Esophagus (tissue), 2 donors: ENCODE results near the gene PTOV1. TPM values are rescaled to one million over a fixed set of nuclear protein-coding genes. Genes with fewer than 3 reads are reported as not detected.

ENCODE experiments used
- H3K27ac ChIP-seq, 2 donors: one replicate each; pipeline ENCODE4 v1.5.1; 2013; ENCODE audit warnings: low read depth in 2 of 2, mild to moderate bottlenecking in 2 of 2, inconsistent platforms in 1 of 2, low read length in 1 of 2, moderate library complexity in 1 of 2
- H3K27me3 ChIP-seq, 2 donors: one replicate each; pipeline ENCODE4 v1.6.1; 2013; ENCODE audit warnings: low read length in 2 of 2, control low read depth in 1 of 2, mild to moderate bottlenecking in 1 of 2; ENCODE audit not compliant: insufficient read depth in 2 of 2, control insufficient read depth in 1 of 2
- H3K36me3 ChIP-seq, 2 donors: one replicate each; pipeline ENCODE4 v1.6.1; 2013; ENCODE audit warnings: low read length in 1 of 2; ENCODE audit not compliant: control insufficient read depth in 2 of 2, insufficient read depth in 2 of 2
- H3K4me1 ChIP-seq, 2 donors: one replicate each; pipeline ENCODE4 v1.6.1; 2013; ENCODE audit warnings: low read length in 1 of 2; ENCODE audit not compliant: control insufficient read depth in 2 of 2, insufficient read depth in 2 of 2
- H3K4me3 ChIP-seq, 2 donors: one replicate each; pipeline ENCODE4 v1.5.1; 2013; ENCODE audit warnings: low read length in 2 of 2, mild to moderate bottlenecking in 2 of 2, low read depth in 1 of 2, moderate library complexity in 1 of 2
- H3K9me3 ChIP-seq, 2 donors: one replicate each; pipeline ENCODE4 v1.6.1; 2013; ENCODE audit warnings: mild to moderate bottlenecking in 2 of 2, low read depth in 1 of 2, low read length in 1 of 2, moderate library complexity in 1 of 2; ENCODE audit not compliant: control insufficient read depth in 2 of 2, insufficient read depth in 1 of 2
- WGBS, 2 donors: extraction: QIAGEN DNeasy Blood & Tissue Kit; methylation state at CpG; one replicate each; pipeline ENCODE4 v1.1.7; 2013; 5-methylcytosine and 5-hydroxymethylcytosine counted together
- polyA plus RNA-seq, 2 donors: library from polyadenylated mRNA; stranded (reverse); fragments of 200-250 nt; gene quantifications; one replicate each; pipeline ENCODE4 v1.2.3, GENCODE V29; 2013
- donor health status: healthy with polysubstance abuse.
- donor health status: Bipolar disorder and iron deficiency.

PTOV1 gene
- polyA plus RNA-seq, 2 donors, result 59.1 to 92.8 TPM

GRCh38 chr19:49882643-49883042, 31.7 kb downstream of the PTOV1 start:
- Histone ChIP-seq H3K4me1 (peaks cover 0 to 2% of the 10 kb centered on the region in 2 donors), H3K9me3 (no peaks in the 10 kb centered on the region), H3K27ac (no peak overlapping the region), H3K36me3 (peaks cover 30 to 59% of the 10 kb centered on the region in 2 donors), H3K4me3 (no peak overlapping the region), H3K27me3 (no peaks in the 10 kb centered on the region)
- 97 to 98% methylated on average over 14 of the region's 14 CpGs for WGBS, 2 donors

- peaks cover 30 to 61% of the 10 kb centered on the region in 2 donors for H3K36me3 ChIP-seq
- H3K27me3 ChIP-seq, result no peaks in the 10 kb centered on the region
- no peak overlapping the region for H3K27ac ChIP-seq
- H3K4me3 ChIP-seq, result no peak overlapping the region
- no peaks in the 10 kb centered on the region for H3K9me3 ChIP-seq
- 97% methylated on average over 5 of the region's 5 CpGs for WGBS, 2 donors
- H3K4me1 ChIP-seq, result peaks cover 0 to 2% of the 10 kb centered on the region in 2 donors
Measured at GRCh38 chr19:49883094-49883493, 32.1 kb downstream of the PTOV1 start.

- H3K4me3 ChIP-seq, result no peak overlapping the region
- no peaks in the 10 kb centered on the region for H3K27me3 ChIP-seq
- no peaks in the 10 kb centered on the region for H3K9me3 ChIP-seq
- H3K27ac ChIP-seq, result no peak overlapping the region
- no peaks in the 10 kb centered on the region for H3K4me1 ChIP-seq
- 91 to 94% methylated on average over 16 to 18 of the region's 18 CpGs for WGBS, 2 donors
- peaks cover 30 to 61% of the 10 kb centered on the region in 2 donors for H3K36me3 ChIP-seq
Measured at GRCh38 chr19:49884109-49884508, 33.1 kb downstream of the PTOV1 start.

- WGBS, 2 donors, result 77 to 92% methylated on average over 3 of the region's 3 CpGs
- H3K36me3 ChIP-seq, result peaks cover 30 to 61% of the 10 kb centered on the region in 2 donors
Measured at GRCh38 chr19:49884760-49885159, 33.8 kb downstream of the PTOV1 start.

GRCh38 chr19:49887037-49887664, 36.2 kb downstream of the PTOV1 start:
- Histone ChIP-seq H3K4me3 (no peak overlapping the region), H3K27me3 (no peaks in the 10 kb centered on the region), H3K9me3 (no peaks in the 10 kb centered on the region), H3K27ac (no peak overlapping the region), H3K36me3 (peaks cover 25 to 41% of the 10 kb centered on the region in 2 donors), H3K4me1 (peaks cover 0 to 6% of the 10 kb centered on the region in 2 donors)
- WGBS, 2 donors, result 66 to 73% methylated on average over 23 of the region's 23 CpGs

More at GRCh38 chr19:49884760-49885159, 33.8 kb downstream of the PTOV1 start:
- Histone ChIP-seq H3K27ac (no peak overlapping the region), H3K4me1 (peaks cover 0 to under 1% of the 10 kb centered on the region in 2 donors), H3K27me3 (no peaks in the 10 kb centered on the region), H3K9me3 (no peaks in the 10 kb centered on the region), H3K4me3 (no peak overlapping the region)

- Histone ChIP-seq H3K4me1 (peaks cover 0 to 6% of the 10 kb centered on the region in 2 donors), H3K27ac (no peak overlapping the region), H3K4me3 (no peak overlapping the region), H3K36me3 (peaks cover 18 to 34% of the 10 kb centered on the region in 2 donors), H3K27me3 (no peaks in the 10 kb centered on the region), H3K9me3 (no peaks in the 10 kb centered on the region)
- 65 to 88% methylated on average over 45 to 54 of the region's 54 CpGs for WGBS, 2 donors
Measured at GRCh38 chr19:49887665-49888509, 36.9 kb downstream of the PTOV1 start.

- H3K27ac ChIP-seq, result no peak overlapping the region
- 56 to 89% methylated on average over 18 of the region's 18 CpGs for WGBS, 2 donors
Measured at GRCh38 chr19:49888510-49888824, 37.5 kb downstream of the PTOV1 start.

GRCh38 chr19:49889038-49889686, 38.2 kb downstream of the PTOV1 start:
- peaks cover 0 to 6% of the 10 kb centered on the region in 2 donors for H3K4me1 ChIP-seq
- H3K27ac ChIP-seq, result no peak overlapping the region
- H3K9me3 ChIP-seq, result no peaks in the 10 kb centered on the region
- no peak overlapping the region for H3K4me3 ChIP-seq
- H3K36me3 ChIP-seq, result peaks cover 6 to 21% of the 10 kb centered on the region in 2 donors
- no peaks in the 10 kb centered on the region for H3K27me3 ChIP-seq
- 92 to 93% methylated on average over 23 of the region's 23 CpGs for WGBS, 2 donors

More at GRCh38 chr19:49888510-49888824, 37.5 kb downstream of the PTOV1 start:
- H3K9me3 ChIP-seq, result no peaks in the 10 kb centered on the region
- H3K27me3 ChIP-seq, result no peaks in the 10 kb centered on the region
- H3K4me3 ChIP-seq, result no peak overlapping the region
- H3K36me3 ChIP-seq, result peaks cover 13 to 28% of the 10 kb centered on the region in 2 donors
- peaks cover 0 to 6% of the 10 kb centered on the region in 2 donors for H3K4me1 ChIP-seq

- 22 to 28% methylated on average over 69 to 71 of the region's 71 CpGs for WGBS, 2 donors
- peaks cover 0 to 14% of the 10 kb centered on the region in 2 donors for H3K36me3 ChIP-seq
- peak overlapping the region in 1 of 2 donors; percentile 20 for H3K27ac ChIP-seq
- peak overlapping the region; percentile 17 to 35 for H3K4me3 ChIP-seq
- no peaks in the 10 kb centered on the region for H3K9me3 ChIP-seq
- peaks cover 0 to 6% of the 10 kb centered on the region in 2 donors for H3K4me1 ChIP-seq
- H3K27me3 ChIP-seq, result no peaks in the 10 kb centered on the region
Measured at GRCh38 chr19:49889687-49890348, 38.9 kb downstream of the PTOV1 start.
